OCI-LY1 (cell line): ENCODE results near the gene FHIT.

Source experiments
- H2AFZ ChIP-seq: fragments of 200-600 bp; sonication (generic), shearing (Covaris generic); 2 replicates; pipeline ENCODE4 v1.6.0; 2014; ENCODE audit warnings: antibody characterized with exemption, mild to moderate bottlenecking, low read length
- H3F3A ChIP-seq: fragments of 200-600 bp; sonication (generic), shearing (Covaris generic); 2 replicates; pipeline ENCODE4 v1.6.0; 2014; ENCODE audit warnings: mild to moderate bottlenecking, antibody characterized with exemption, low read length, moderate library complexity; ENCODE audit not compliant: insufficient read depth
- H3K27ac ChIP-seq: fragments of 200-600 bp; sonication (generic); 2 replicates; pipeline ENCODE4 v1.5.1; 2014; ENCODE audit warnings: low read length, mixed run types, mild to moderate bottlenecking, low read depth; ENCODE audit not compliant: poor library complexity, severe bottlenecking
- H3K27me3 ChIP-seq: fragments of 200-600 bp; sonication (generic); 2 replicates; pipeline ENCODE4 v1.6.0; 2014; ENCODE audit warnings: antibody characterized with exemption, mild to moderate bottlenecking, low read length, moderate library complexity; ENCODE audit not compliant: insufficient read depth
- H3K36me3 ChIP-seq: fragments of 200-600 bp; sonication (generic); 2 replicates; pipeline ENCODE4 v1.6.1; 2014; ENCODE audit warnings: mild to moderate bottlenecking, antibody characterized with exemption, low read length, moderate library complexity, mixed read lengths; ENCODE audit not compliant: insufficient read depth
- H3K4me1 ChIP-seq: fragments of 200-600 bp; sonication (generic); 2 replicates; pipeline ENCODE4 v1.5.1; 2014; ENCODE audit warnings: mild to moderate bottlenecking, low read length, moderate library complexity; ENCODE audit not compliant: insufficient read depth, severe bottlenecking
- H3K4me2 ChIP-seq: fragments of 200-600 bp; sonication (generic), shearing (Covaris generic); 2 replicates; pipeline ENCODE4 v1.6.1; 2014; ENCODE audit warnings: low read length
- H3K4me3 ChIP-seq: fragments of 200-600 bp; sonication (generic); 2 replicates; pipeline ENCODE4 v1.5.1; 2014; ENCODE audit warnings: low read length, low read depth, mild to moderate bottlenecking, mixed read lengths; ENCODE audit not compliant: poor library complexity, severe bottlenecking
- H3K79me2 ChIP-seq: fragments of 200-600 bp; shearing (Covaris generic); 2 replicates; pipeline ENCODE4 v1.6.1; 2016; ENCODE audit warnings: mixed run types, low read length, mixed read lengths; ENCODE audit not compliant: insufficient read depth
- H3K9ac ChIP-seq: fragments of 200-600 bp; sonication (generic), shearing (Covaris generic); 2 replicates; pipeline ENCODE4 v1.6.1; 2014; ENCODE audit warnings: mild to moderate bottlenecking, low read length, mixed read lengths
- H3K9me2 ChIP-seq: fragments of 200-600 bp; sonication (generic), shearing (Covaris generic); 2 replicates; pipeline ENCODE4 v1.6.1; 2014; ENCODE audit warnings: low read depth, mild to moderate bottlenecking, low read length, mixed read lengths
- H3K9me3 ChIP-seq: fragments of 200-600 bp; shearing (Covaris generic); 2 replicates; pipeline ENCODE4 v1.6.1; 2014; ENCODE audit warnings: low read length, mixed read lengths
- H4K20me1 ChIP-seq: fragments of 200-600 bp; sonication (generic), shearing (Covaris generic); 2 replicates; pipeline ENCODE4 v1.6.0; 2016; ENCODE audit warnings: mild to moderate bottlenecking, low read length; ENCODE audit not compliant: insufficient read depth
- EZH2 ChIP-seq: fragments of 200-600 bp; sonication (generic), shearing (Covaris generic); IDR thresholded peaks from 2 replicates; pipeline ENCODE4 v1.8.0; 2017; ENCODE audit warnings: borderline replicate concordance, mixed run types, mild to moderate bottlenecking, antibody characterized with exemption, low read length, moderate library complexity, mixed read lengths
- TF ChIP-seq, protein P1 (sequence below): fragments of 200-600 bp; sonication (generic), shearing (Covaris generic); IDR thresholded peaks from 2 replicates; pipeline ENCODE4 v1.5.1; 2017; ENCODE audit warnings: mild to moderate bottlenecking, antibody characterized with exemption, low read length, moderate library complexity, mixed read lengths

The FHIT gene

DNA sequence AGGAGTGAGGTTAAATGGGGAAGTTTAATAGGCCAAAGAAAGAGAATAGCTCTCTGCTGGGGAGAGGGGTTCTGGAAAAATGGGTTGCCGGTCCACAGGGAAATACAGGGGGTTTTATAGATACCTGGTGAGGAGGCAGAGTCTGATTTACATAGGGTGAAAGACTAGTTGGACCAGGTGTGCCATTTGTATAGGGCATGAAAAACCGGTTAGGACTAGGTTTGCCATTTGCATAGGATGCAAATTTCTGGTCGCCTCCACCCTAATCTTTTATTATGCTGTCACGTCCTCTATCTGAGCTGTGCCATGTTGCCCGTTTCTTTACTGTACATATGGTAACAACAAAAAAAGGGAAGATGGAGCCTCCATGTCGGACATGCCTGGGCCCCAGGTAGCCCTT, 960.1 kb downstream of the FHIT start:
- Histone ChIP-seq H2AFZ (no peak overlapping the region), H3K36me3 (no peaks in the 10 kb centered on the region), H3K79me2 (no peaks in the 10 kb centered on the region), H3K9me3 (no peaks in the 10 kb centered on the region), H3K27me3 (no peaks in the 10 kb centered on the region), H3K4me1 (no peaks in the 10 kb centered on the region), H3F3A (no peaks in the 10 kb centered on the region), H3K9me2 (no peaks in the 10 kb centered on the region), H3K27ac (no peak overlapping the region), H3K4me3 (no peak overlapping the region), H3K4me2 (no peak overlapping the region), H4K20me1 (no peaks in the 10 kb centered on the region), H3K9ac (no peak overlapping the region)
- TF ChIP-seq, protein P1, sequence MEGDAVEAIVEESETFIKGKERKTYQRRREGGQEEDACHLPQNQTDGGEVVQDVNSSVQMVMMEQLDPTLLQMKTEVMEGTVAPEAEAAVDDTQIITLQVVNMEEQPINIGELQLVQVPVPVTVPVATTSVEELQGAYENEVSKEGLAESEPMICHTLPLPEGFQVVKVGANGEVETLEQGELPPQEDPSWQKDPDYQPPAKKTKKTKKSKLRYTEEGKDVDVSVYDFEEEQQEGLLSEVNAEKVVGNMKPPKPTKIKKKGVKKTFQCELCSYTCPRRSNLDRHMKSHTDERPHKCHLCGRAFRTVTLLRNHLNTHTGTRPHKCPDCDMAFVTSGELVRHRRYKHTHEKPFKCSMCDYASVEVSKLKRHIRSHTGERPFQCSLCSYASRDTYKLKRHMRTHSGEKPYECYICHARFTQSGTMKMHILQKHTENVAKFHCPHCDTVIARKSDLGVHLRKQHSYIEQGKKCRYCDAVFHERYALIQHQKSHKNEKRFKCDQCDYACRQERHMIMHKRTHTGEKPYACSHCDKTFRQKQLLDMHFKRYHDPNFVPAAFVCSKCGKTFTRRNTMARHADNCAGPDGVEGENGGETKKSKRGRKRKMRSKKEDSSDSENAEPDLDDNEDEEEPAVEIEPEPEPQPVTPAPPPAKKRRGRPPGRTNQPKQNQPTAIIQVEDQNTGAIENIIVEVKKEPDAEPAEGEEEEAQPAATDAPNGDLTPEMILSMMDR, result no peak
- no peak for TF ChIP-seq EZH2

- no peak overlapping the region for H2AFZ ChIP-seq
- no peak overlapping the region for H3K4me3 ChIP-seq
Observed at GRCh38 chr3:60290122-60290492, 961.1 kb downstream of the FHIT start.

DNA sequence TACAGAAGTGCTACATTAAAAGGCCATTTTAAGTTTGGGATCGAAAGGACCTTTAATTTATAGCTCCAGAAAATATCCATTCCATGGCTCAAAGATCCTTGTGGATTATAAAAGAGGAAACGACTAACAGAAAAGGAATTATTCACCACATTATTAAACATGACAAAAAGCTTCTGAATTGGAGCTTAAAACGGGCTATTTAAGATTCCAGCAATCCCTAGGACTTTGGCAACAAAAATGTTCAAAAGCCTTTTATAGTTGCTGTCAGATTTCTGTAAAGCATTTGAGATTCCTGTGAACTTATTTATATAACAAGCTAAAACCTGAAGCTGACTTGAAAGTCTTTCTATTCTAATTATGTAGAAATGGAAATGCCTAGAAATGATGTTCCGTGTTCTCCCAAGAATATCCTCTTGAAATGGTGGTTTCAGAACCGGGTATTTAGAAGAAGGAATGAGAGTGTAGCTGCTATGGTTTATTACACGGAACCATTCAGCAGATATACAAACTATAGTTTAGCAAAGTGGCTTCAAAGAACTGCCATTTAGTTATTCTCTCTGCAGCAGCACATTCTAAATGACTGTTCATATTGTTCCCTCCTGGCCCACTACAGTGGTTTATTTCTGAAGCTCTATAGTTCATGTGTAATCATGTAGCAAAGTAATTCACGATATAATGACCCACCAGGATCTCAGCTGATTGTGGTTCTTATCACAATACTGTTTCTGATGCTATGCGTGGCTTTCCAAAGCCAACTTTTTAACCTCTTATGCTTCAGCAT, 961.7 kb downstream of the FHIT start:
- TF ChIP-seq, protein P1, result no peak
- no peak for TF ChIP-seq EZH2
- H3K36me3 ChIP-seq, result no peaks in the 10 kb centered on the region
- no peaks in the 10 kb centered on the region for H3K27me3 ChIP-seq
- H3K4me2 ChIP-seq, result no peak overlapping the region
- H3K9me2 ChIP-seq, result no peaks in the 10 kb centered on the region
- no peaks in the 10 kb centered on the region for H3K4me1 ChIP-seq
- H2AFZ ChIP-seq, result no peak overlapping the region
- no peaks in the 10 kb centered on the region for H3K79me2 ChIP-seq
- H4K20me1 ChIP-seq, result no peaks in the 10 kb centered on the region
- H3F3A ChIP-seq, result no peaks in the 10 kb centered on the region
- no peaks in the 10 kb centered on the region for H3K9me3 ChIP-seq
- H3K27ac ChIP-seq, result no peak overlapping the region
- H3K9ac ChIP-seq, result no peak overlapping the region
- no peak overlapping the region for H3K4me3 ChIP-seq

More at GRCh38 chr3:60290122-60290492, 961.1 kb downstream of the FHIT start:
- Histone ChIP-seq H3K27me3 (no peaks in the 10 kb centered on the region), H3K4me2 (no peak overlapping the region), H3K27ac (no peak overlapping the region), H3F3A (no peaks in the 10 kb centered on the region), H3K79me2 (no peaks in the 10 kb centered on the region), H3K9me2 (no peaks in the 10 kb centered on the region), H3K9me3 (no peaks in the 10 kb centered on the region), H4K20me1 (no peaks in the 10 kb centered on the region), H3K4me1 (no peaks in the 10 kb centered on the region), H3K36me3 (no peaks in the 10 kb centered on the region), H3K9ac (no peak overlapping the region)
- no peak for TF ChIP-seq EZH2
- TF ChIP-seq, protein P1, result no peak
